Stimulated activated CD8-positive, alpha-beta memory T cell treated with anti-CD3 and anti-CD28 coated beads, Interleukin-7, amount 100 ng/mL, for 48 hours (primary cell): Measurements from ENCODE around the gene TNN.

Experiments used
- DNase-seq, 2 donors: peaks; one replicate each; pipeline ENCODE4 v3.0.0-alpha.2; 2020; ENCODE audit warnings: low read depth in 1 of 2; ENCODE audit errors: extremely low read depth in 1 of 2

TNN gene

GRCh38 chr1:175171036-175171913, 103.6 kb downstream of the TNN start:
- no peak for DNase-seq

GRCh38 chr1:175172503-175172902, 104.9 kb downstream of the TNN start:
- no peak for DNase-seq

GRCh38 chr1:175173531-175173930, 105.9 kb downstream of the TNN start:
- no peak for DNase-seq

- DNase-seq, result no peak
These were observed 106.9 kb downstream of the TNN start for GRCh38 chr1:175174309-175175102.

- DNase-seq, result no peak
These were observed 108.6 kb downstream of the TNN start for GRCh38 chr1:175176246-175176645.

GRCh38 chr1:175178056-175178455, 110.4 kb downstream of the TNN start:
- no peak for DNase-seq

GRCh38 chr1:175178456-175178855, 110.8 kb downstream of the TNN start:
- no peak for DNase-seq

- DNase-seq, result no peak
These were observed 112.4 kb downstream of the TNN start for GRCh38 chr1:175179837-175180590.

- no peak for DNase-seq
These were observed 114.6 kb downstream of the TNN start for GRCh38 chr1:175182201-175182746.

GRCh38 chr1:175183586-175183985, 116.0 kb downstream of the TNN start:
- no peak for DNase-seq

- no peak for DNase-seq
These were observed 118.3 kb downstream of the TNN start for GRCh38 chr1:175185903-175186302.

- DNase-seq, result no peak
These were observed 119.0 kb downstream of the TNN start for GRCh38 chr1:175186433-175187160.

- peak in 1 of 2 donors; percentile 52 for DNase-seq
These were observed 121.3 kb downstream of the TNN start for GRCh38 chr1:175188936-175189335.

- DNase-seq, result no peak
These were observed 124.0 kb downstream of the TNN start for GRCh38 chr1:175191659-175192058.

- peak in 1 of 2 donors; percentile 18 for DNase-seq
These were observed 124.5 kb downstream of the TNN start for GRCh38 chr1:175192111-175192629.

GRCh38 chr1:175192630-175193526, 125.2 kb downstream of the TNN start, which contains the start of gene KIAA0040:
KIAA0040 (minus strand) TSS chr1:175192776; CDS start chr1:175161013, 31,763 bp downstream.
- DNase-seq, result peak; percentile 43 to 55

- no peak for DNase-seq
These were observed 125.9 kb downstream of the TNN start for GRCh38 chr1:175193527-175193910.

GRCh38 chr1:175195281-175195680, 127.6 kb downstream of the TNN start:
- DNase-seq, result no peak

- no peak for DNase-seq
These were observed 128.2 kb downstream of the TNN start for GRCh38 chr1:175195798-175196197.
